WTC11 (cell line): ENCODE results near the gene ANKRD24. TPM values are rescaled to one million over a fixed set of nuclear protein-coding genes. Genes with fewer than 3 reads are reported as not detected.

Experiments
- ATAC-seq: fragments of 200-7000 bp; cut with Tn5 transposase; 2 replicates; pipeline ENCODE4 v1.10.0; 2021; ENCODE audit warnings: mild to moderate bottlenecking, moderate library complexity
- CTCF ChIA-PET: fragments of 300-600 bp; sonication (Branson Sonifier 250); formaldehyde crosslinking; loops from one replicate; lab custom pipeline; 2021; ENCODE audit warnings: antibody characterized with exemption; lab: Charles Lee
- POLR2A ChIA-PET: fragments of 350-600 bp; sonication (Branson Sonifier 250); formaldehyde crosslinking; loops from one replicate; lab custom pipeline; 2021; ENCODE audit warnings: antibody characterized with exemption; lab: Charles Lee
- DNase-seq: peaks from one replicate; pipeline ENCODE4 v3.0.0; 2021; ENCODE audit warnings: low spot score
- H3K27ac Mint-ChIP-seq: 2 replicates; pipeline ENCODE4 v1.8.0; 2021; ENCODE audit warnings: mixed read lengths
- H3K27me3 Mint-ChIP-seq: 2 replicates; pipeline ENCODE4 v1.8.0; 2021; ENCODE audit warnings: low read depth, mild to moderate bottlenecking, moderate library complexity, mixed read lengths
- H3K36me3 Mint-ChIP-seq: 2 replicates; pipeline ENCODE4 v1.8.0; 2021; ENCODE audit warnings: mixed read lengths
- H3K4me1 Mint-ChIP-seq: 2 replicates; pipeline ENCODE4 v1.8.0; 2022; ENCODE audit warnings: mixed read lengths
- H3K4me3 Mint-ChIP-seq: 2 replicates; pipeline ENCODE4 v1.8.0; 2021; ENCODE audit warnings: mild to moderate bottlenecking, moderate library complexity, mixed read lengths
- H3K9me3 Mint-ChIP-seq: 2 replicates; pipeline ENCODE4 v1.8.0; 2021; ENCODE audit warnings: mixed read lengths
- AR ChIP-seq: fragments of 250-450 bp; sonication (Bioruptor Pico); IDR thresholded peaks from 2 replicates; pipeline ENCODE4 v1.9.0; 2021; ENCODE audit warnings: mild to moderate bottlenecking
- ATF1 ChIP-seq: sonication (generic); formaldehyde crosslinking; IDR thresholded peaks from 2 replicates; pipeline ENCODE4 v1.8.1; 2023; ENCODE audit warnings: mild to moderate bottlenecking, moderate library complexity, missing genetic modification reagents
- ATF6 ChIP-seq: sonication (generic); formaldehyde crosslinking; IDR thresholded peaks from 2 replicates; pipeline ENCODE4 v1.8.1; 2023; ENCODE audit warnings: mild to moderate bottlenecking, missing genetic modification reagents
- E2F5 ChIP-seq: sonication (generic); formaldehyde crosslinking; IDR thresholded peaks from 2 replicates; pipeline ENCODE4 v1.8.1; 2022; ENCODE audit warnings: mild to moderate bottlenecking, moderate library complexity, missing genetic modification reagents
- ESRRA ChIP-seq: sonication (generic); formaldehyde crosslinking; IDR thresholded peaks from 2 replicates; pipeline ENCODE4 v1.8.1; 2022; ENCODE audit warnings: mild to moderate bottlenecking, missing genetic modification reagents, borderline replicate concordance
- FOXJ3 ChIP-seq: sonication (generic); formaldehyde crosslinking; IDR thresholded peaks from 2 replicates; pipeline ENCODE4 v1.9.0; 2021; ENCODE audit warnings: missing genetic modification reagents, mild to moderate bottlenecking, borderline replicate concordance
- GABPB1 ChIP-seq: sonication (generic); formaldehyde crosslinking; IDR thresholded peaks from 2 replicates; pipeline ENCODE4 v1.8.1; 2023; ENCODE audit warnings: mild to moderate bottlenecking, missing genetic modification reagents
- GTF2I ChIP-seq: fragments of 250-450 bp; sonication (Bioruptor Pico); conservative IDR thresholded peaks from 2 replicates; pipeline ENCODE4 v1.4.0; 2021; ENCODE audit warnings: mild to moderate bottlenecking
- IRF2 ChIP-seq: sonication (generic); formaldehyde crosslinking; IDR thresholded peaks from 2 replicates; pipeline ENCODE4 v1.8.0; 2022; ENCODE audit warnings: low read depth, missing genetic modification reagents, borderline replicate concordance
- PRDM15 ChIP-seq: sonication (generic); formaldehyde crosslinking; IDR thresholded peaks from 2 replicates; pipeline ENCODE4 v1.8.0; 2022; ENCODE audit warnings: missing genetic modification reagents
- RELA ChIP-seq: sonication (generic); formaldehyde crosslinking; IDR thresholded peaks from 2 replicates; pipeline ENCODE4 v1.8.1; 2022; ENCODE audit warnings: missing genetic modification reagents, mild to moderate bottlenecking, borderline replicate concordance
- TEAD1 ChIP-seq: sonication (generic); formaldehyde crosslinking; IDR thresholded peaks from 2 replicates; pipeline ENCODE4 v1.8.0; 2022; ENCODE audit warnings: mild to moderate bottlenecking, missing genetic modification reagents
- ZNF138 ChIP-seq: sonication (generic); formaldehyde crosslinking; conservative IDR thresholded peaks from 2 replicates; pipeline ENCODE4 v1.8.1; 2022; ENCODE audit warnings: mild to moderate bottlenecking, moderate library complexity, missing genetic modification reagents
- ZNF219 ChIP-seq: sonication (generic); formaldehyde crosslinking; IDR thresholded peaks from 2 replicates; pipeline ENCODE4 v1.8.0; 2023; ENCODE audit warnings: missing genetic modification reagents, mild to moderate bottlenecking, borderline replicate concordance
- ZNF232 ChIP-seq: sonication (generic); formaldehyde crosslinking; IDR thresholded peaks from 2 replicates; pipeline ENCODE4 v1.8.0; 2022; ENCODE audit warnings: mild to moderate bottlenecking, missing genetic modification reagents
- ZNF396 ChIP-seq: fragments of 250-450 bp; sonication (Bioruptor Pico); IDR thresholded peaks from 2 replicates; pipeline ENCODE4 v1.8.0; 2021; ENCODE audit warnings: mild to moderate bottlenecking, moderate library complexity, borderline replicate concordance
- total RNA-seq: library from RNA; stranded (reverse); gene quantifications from 3 replicates; pipeline ENCODE4 v1.2.3, GENCODE V29; 2021

Gene ANKRD24
- total RNA-seq, 1 experiment from 2014 or later: 11.3 TPM

GRCh38 chr19:4174213-4174894 lies 8.1 kb upstream of the ANKRD24 start:
- no peak for ATAC-seq
- TF ChIP-seq ATF6 (CRISPR knock-in tag) (no peak), IRF2 (CRISPR knock-in tag) (no peak), ATF1 (CRISPR knock-in tag) (no peak), ZNF219 (no peak), ESRRA (CRISPR knock-in tag) (no peak), ZNF396 (CRISPR knock-in tag) (no peak), GABPB1 (CRISPR knock-in tag) (no peak)

GRCh38 chr19:4174895-4175668 lies 7.4 kb upstream of the ANKRD24 start:
- no peaks in the 10 kb centered on the region for H3K9me3 Mint-ChIP-seq
- H3K4me1 Mint-ChIP-seq: no peaks in the 10 kb centered on the region
- no peak for ATAC-seq
- H3K36me3 Mint-ChIP-seq: no peaks in the 10 kb centered on the region; the same call in 1 of the 2 replicates
- H3K27me3 Mint-ChIP-seq: peaks cover 12% of the 10 kb centered on the region
- ChIA-PET POLR2A (no interaction called here), CTCF (interaction anchor here (0.6 to 1.2 kb wide), 2 partner anchors 12 to 187 kb away, joined by 3 to 4 read pairs; no protein-coding TSS in a partner anchor)
- no peak for DNase-seq
- H3K27ac Mint-ChIP-seq: no peak overlapping the region
- TF ChIP-seq PRDM15 (CRISPR knock-in tag) (no peak), ATF1 (CRISPR knock-in tag) (no peak), FOXJ3 (CRISPR knock-in tag) (no peak), E2F5 (CRISPR knock-in tag) (no peak), AR (CRISPR knock-in tag) (no peak), GTF2I (no peak), ZNF232 (CRISPR knock-in tag) (no peak), ZNF138 (CRISPR knock-in tag) (no peak), RELA (CRISPR knock-in tag) (no peak), TEAD1 (CRISPR knock-in tag) (no peak)
- no peak overlapping the region for H3K4me3 Mint-ChIP-seq

More at GRCh38 chr19:4174213-4174894, 8.1 kb upstream of the ANKRD24 start:
- Mint-ChIP-seq H3K4me3 (no peak overlapping the region), H3K4me1 (no peaks in the 10 kb centered on the region), H3K9me3 (no peaks in the 10 kb centered on the region), H3K27me3 (peaks cover 14% of the 10 kb centered on the region), H3K27ac (no peak overlapping the region), H3K36me3 (no peaks in the 10 kb centered on the region)
- POLR2A ChIA-PET: interaction anchor here (1.0 kb wide), 1 partner anchor 12 kb away, joined by 3 read pairs; no protein-coding TSS in a partner anchor
- CTCF ChIA-PET: interaction anchor here (0.6 to 1.3 kb wide), 3 partner anchors 34 to 1890 kb away, joined by 3 to 6 read pairs (median 3); no protein-coding TSS in a partner anchor
- DNase-seq: no peak
